OCI-LY3 (cell line): ENCODE data around the gene RABIF.
"Not testable (repeated sequence)": the region's sequence is repeated elsewhere in the genome, so short reads cannot be mapped to it uniquely, and the experiment has no call there.

Experiments used
- H2AFZ ChIP-seq: fragments of 200-600, 300-600 bp; shearing (Covaris generic); 2 replicates; pipeline ENCODE4 v1.6.0; 2014; ENCODE audit warnings: antibody characterized with exemption, low read depth, low read length
- H3K27ac ChIP-seq: fragments of 200-600, 300-600 bp; sonication (generic); 2 replicates; pipeline ENCODE4 v1.5.1; 2014; ENCODE audit warnings: mild to moderate bottlenecking, low read length, moderate library complexity, mixed read lengths
- H3K27me3 ChIP-seq: fragments of 200-600, 300-600 bp; sonication (generic); 2 replicates; pipeline ENCODE4 v1.6.1; 2014; ENCODE audit warnings: low read depth, low read length, mixed read lengths
- H3K36me3 ChIP-seq: fragments of 200-600, 300-600 bp; sonication (generic); replicated peaks from 2 replicates; pipeline ENCODE3; 2014; ENCODE audit warnings: low read depth, low read length, mixed read lengths
- H3K4me1 ChIP-seq: fragments of 300-600, 200-600 bp; sonication (generic); 2 replicates; pipeline ENCODE4 v1.6.1; 2014; ENCODE audit warnings: low read length, mixed read lengths
- H3K4me2 ChIP-seq: fragments of 200-600, 300-600 bp; sonication (generic); 2 replicates; pipeline ENCODE4 v1.6.1; 2014; ENCODE audit warnings: low read length, mixed read lengths
- H3K4me3 ChIP-seq: fragments of 300-600, 200-600 bp; sonication (generic); 2 replicates; pipeline ENCODE4 v1.5.1; 2014; ENCODE audit warnings: antibody characterized with exemption, mild to moderate bottlenecking, low read length, moderate library complexity
- H3K79me2 ChIP-seq: fragments of 300-600, 200-600 bp; shearing (Covaris generic); 2 replicates; pipeline ENCODE4 v1.6.1; 2014; ENCODE audit warnings: mild to moderate bottlenecking, low read length, mixed read lengths
- H3K9ac ChIP-seq: fragments of 300-600, 200-600 bp; shearing (Covaris generic); 2 replicates; pipeline ENCODE4 v1.6.0; 2014; ENCODE audit warnings: mild to moderate bottlenecking, low read length, moderate library complexity
- H3K9me3 ChIP-seq: fragments of 200-600, 300-600 bp; shearing (Covaris generic); 2 replicates; pipeline ENCODE4 v1.6.1; 2014; ENCODE audit warnings: low read length, mixed read lengths; ENCODE audit not compliant: insufficient read depth
- H4K20me1 ChIP-seq: fragments of 200-600, 300-600 bp; sonication (generic); 2 replicates; pipeline ENCODE4 v1.6.1; 2016; ENCODE audit warnings: low read length, mixed read lengths; ENCODE audit not compliant: insufficient read depth
- EZH2phosphoT487 ChIP-seq: fragments of 200-600 bp; shearing (Covaris generic); IDR thresholded peaks from 2 replicates; pipeline ENCODE4 v1.6.1; 2018; ENCODE audit warnings: antibody characterized with exemption, mixed run types, low read depth
- TF ChIP-seq, protein P1 (sequence below): fragments of 200-600, 300-600 bp; sonication (generic); IDR thresholded peaks from 2 replicates; pipeline ENCODE4 v1.5.1; 2014; ENCODE audit warnings: antibody characterized with exemption, low read length, low read depth

RABIF gene

DNA sequence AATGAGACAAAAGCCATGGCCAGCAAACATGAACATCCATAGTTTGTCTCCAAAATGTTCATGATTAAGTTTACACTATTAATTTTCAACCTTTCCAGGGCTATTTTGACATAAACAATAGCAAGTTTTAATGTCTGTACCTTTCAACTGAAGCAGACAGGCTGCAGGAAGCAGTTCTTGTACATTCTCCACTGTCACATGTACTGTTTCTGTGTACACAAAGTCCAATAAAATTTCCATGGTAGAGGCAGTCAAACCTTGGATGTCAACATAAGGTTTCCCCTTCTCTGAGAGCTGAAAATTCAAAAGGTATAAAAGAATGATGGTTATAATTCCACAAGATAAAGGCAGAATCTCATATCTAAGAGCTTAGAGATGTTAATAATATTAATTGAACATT, 30.7 kb upstream of the RABIF start:
- Histone ChIP-seq H3K79me2 (no peaks in the 10 kb centered on the region), H4K20me1 (no peaks in the 10 kb centered on the region), H2AFZ (no peak overlapping the region), H3K4me3 (no peak overlapping the region), H3K27me3 (no peaks in the 10 kb centered on the region), H3K4me2 (no peak overlapping the region), H3K4me1 (no peaks in the 10 kb centered on the region), H3K27ac (no peak overlapping the region), H3K9me3 (no peaks in the 10 kb centered on the region), H3K36me3 (peaks cover 48% of the 10 kb centered on the region), H3K9ac (no peak overlapping the region)
- TF ChIP-seq EZH2phosphoT487 = no peak
- TF ChIP-seq, protein P1, sequence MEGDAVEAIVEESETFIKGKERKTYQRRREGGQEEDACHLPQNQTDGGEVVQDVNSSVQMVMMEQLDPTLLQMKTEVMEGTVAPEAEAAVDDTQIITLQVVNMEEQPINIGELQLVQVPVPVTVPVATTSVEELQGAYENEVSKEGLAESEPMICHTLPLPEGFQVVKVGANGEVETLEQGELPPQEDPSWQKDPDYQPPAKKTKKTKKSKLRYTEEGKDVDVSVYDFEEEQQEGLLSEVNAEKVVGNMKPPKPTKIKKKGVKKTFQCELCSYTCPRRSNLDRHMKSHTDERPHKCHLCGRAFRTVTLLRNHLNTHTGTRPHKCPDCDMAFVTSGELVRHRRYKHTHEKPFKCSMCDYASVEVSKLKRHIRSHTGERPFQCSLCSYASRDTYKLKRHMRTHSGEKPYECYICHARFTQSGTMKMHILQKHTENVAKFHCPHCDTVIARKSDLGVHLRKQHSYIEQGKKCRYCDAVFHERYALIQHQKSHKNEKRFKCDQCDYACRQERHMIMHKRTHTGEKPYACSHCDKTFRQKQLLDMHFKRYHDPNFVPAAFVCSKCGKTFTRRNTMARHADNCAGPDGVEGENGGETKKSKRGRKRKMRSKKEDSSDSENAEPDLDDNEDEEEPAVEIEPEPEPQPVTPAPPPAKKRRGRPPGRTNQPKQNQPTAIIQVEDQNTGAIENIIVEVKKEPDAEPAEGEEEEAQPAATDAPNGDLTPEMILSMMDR = no peak

- no peaks in the 10 kb centered on the region for H3K79me2 ChIP-seq
- no peak overlapping the region for H3K27ac ChIP-seq
- TF ChIP-seq, protein P1 = no peak
- TF ChIP-seq EZH2phosphoT487 = no peak
- H2AFZ ChIP-seq = no peak overlapping the region
- H3K4me1 ChIP-seq = no peaks in the 10 kb centered on the region
- H3K4me3 ChIP-seq = no peak overlapping the region
- no peak overlapping the region for H3K4me2 ChIP-seq
- no peaks in the 10 kb centered on the region for H4K20me1 ChIP-seq
- peaks cover 61% of the 10 kb centered on the region for H3K36me3 ChIP-seq
- no peaks in the 10 kb centered on the region for H3K27me3 ChIP-seq
- H3K9me3 ChIP-seq = no peaks in the 10 kb centered on the region
- no peak overlapping the region for H3K9ac ChIP-seq
Measured at GRCh38 chr1:202915146-202915545, 26.2 kb upstream of the RABIF start.

- not testable (repeated sequence) for H2AFZ ChIP-seq, H3K4me2 ChIP-seq, H3K9me3 ChIP-seq, H3K79me2 ChIP-seq, H3K27ac ChIP-seq, H4K20me1 ChIP-seq, H3K27me3 ChIP-seq, H3K4me1 ChIP-seq, H3K9ac ChIP-seq, H3K4me3 ChIP-seq
- peaks cover 62% of the 10 kb centered on the region for H3K36me3 ChIP-seq
Measured at GRCh38 chr1:202912476-202912875, 23.5 kb upstream of the RABIF start.

- Histone ChIP-seq H3K4me1 (no peaks in the 10 kb centered on the region), H3K9me3 (no peaks in the 10 kb centered on the region), H3K79me2 (no peaks in the 10 kb centered on the region), H4K20me1 (no peaks in the 10 kb centered on the region), H3K4me3 (no peak overlapping the region), H2AFZ (no peak overlapping the region), H3K36me3 (peaks cover 55% of the 10 kb centered on the region), H3K27ac (no peak overlapping the region), H3K4me2 (no peak overlapping the region), H3K27me3 (no peaks in the 10 kb centered on the region), H3K9ac (no peak overlapping the region)
- TF ChIP-seq, protein P1 = no peak
- TF ChIP-seq EZH2phosphoT487 = no peak
Measured at GRCh38 chr1:202909494-202909893, 20.5 kb upstream of the RABIF start.

DNA sequence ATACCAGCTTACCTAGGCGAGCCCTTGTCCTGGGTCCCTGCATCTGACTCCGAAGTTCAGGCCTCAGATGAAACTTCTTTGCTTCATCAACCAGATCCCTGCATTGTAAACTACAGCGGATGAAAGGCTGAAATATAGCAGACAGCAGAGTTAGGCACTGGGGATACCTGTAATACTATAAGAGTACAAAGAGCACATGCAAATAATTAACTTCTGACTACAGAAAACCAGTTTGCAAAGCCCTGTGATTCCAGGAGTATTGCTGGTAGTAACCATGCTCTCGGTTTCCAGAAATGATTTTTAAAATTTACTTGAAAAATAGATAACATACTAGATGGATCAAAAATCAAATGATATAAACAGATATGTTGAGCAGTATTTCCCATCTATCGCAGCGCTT, 20.0 kb upstream of the RABIF start:
- TF ChIP-seq, protein P1 = no peak
- TF ChIP-seq EZH2phosphoT487 = no peak
- H3K4me2 ChIP-seq = no peak overlapping the region
- H3K4me1 ChIP-seq = no peaks in the 10 kb centered on the region
- H2AFZ ChIP-seq = no peak overlapping the region
- H3K4me3 ChIP-seq = no peak overlapping the region
- no peak overlapping the region for H3K9ac ChIP-seq
- no peaks in the 10 kb centered on the region for H3K79me2 ChIP-seq
- no peaks in the 10 kb centered on the region for H4K20me1 ChIP-seq
- no peaks in the 10 kb centered on the region for H3K9me3 ChIP-seq
- H3K36me3 ChIP-seq = peaks cover 51% of the 10 kb centered on the region
- no peak overlapping the region for H3K27ac ChIP-seq
- no peaks in the 10 kb centered on the region for H3K27me3 ChIP-seq
